ENCODE data around the gene PCDHGC3. TPM values are rescaled to one million over a fixed set of nuclear protein-coding genes. Genes with fewer than 3 reads are reported as not detected.

PCDHGC3 gene
- total and polyA plus RNA-seq, 3 donors from 2014 or later = 14.5 to 61.1 (median 29.4) TPM

- Histone ChIP-seq H3K9me3 (no peaks in the 10 kb centered on the region), H3K36me3 (ENCODE audit: low read depth, missing control alignments) (no peaks in the 10 kb centered on the region), H3K4me3 (peak overlapping the region; percentile 54 to 63), H3K27me3 (no peaks in the 10 kb centered on the region), H3K4me1 (peaks cover 9% of the 10 kb centered on the region), H3K27ac (peak overlapping the region; percentile 67 to 88)
- 2 to 6% methylated on average over 23 to 29 of the region's 29 CpGs for whole genome bisulfite sequencing, 2 donors
- intact Hi-C loops (cut with DNase I; ENCODE audit: low total_unique reads) = loop anchor here (5.0 kb wide), 1 partner anchor 36 kb away; the partner anchor contains the start of gene PCDHGC3
- peak; percentile 90 for DNase-seq
- TF ChIP-seq CTCF (IDR thresholded peaks at IDR 0.05) (no peak), POLR2A (IDR thresholded peaks at IDR 0.05) (no peak)
Measured at GRCh38 chr5:141513627-141514329, 38.0 kb downstream of the PCDHGC3 start.

DNA sequence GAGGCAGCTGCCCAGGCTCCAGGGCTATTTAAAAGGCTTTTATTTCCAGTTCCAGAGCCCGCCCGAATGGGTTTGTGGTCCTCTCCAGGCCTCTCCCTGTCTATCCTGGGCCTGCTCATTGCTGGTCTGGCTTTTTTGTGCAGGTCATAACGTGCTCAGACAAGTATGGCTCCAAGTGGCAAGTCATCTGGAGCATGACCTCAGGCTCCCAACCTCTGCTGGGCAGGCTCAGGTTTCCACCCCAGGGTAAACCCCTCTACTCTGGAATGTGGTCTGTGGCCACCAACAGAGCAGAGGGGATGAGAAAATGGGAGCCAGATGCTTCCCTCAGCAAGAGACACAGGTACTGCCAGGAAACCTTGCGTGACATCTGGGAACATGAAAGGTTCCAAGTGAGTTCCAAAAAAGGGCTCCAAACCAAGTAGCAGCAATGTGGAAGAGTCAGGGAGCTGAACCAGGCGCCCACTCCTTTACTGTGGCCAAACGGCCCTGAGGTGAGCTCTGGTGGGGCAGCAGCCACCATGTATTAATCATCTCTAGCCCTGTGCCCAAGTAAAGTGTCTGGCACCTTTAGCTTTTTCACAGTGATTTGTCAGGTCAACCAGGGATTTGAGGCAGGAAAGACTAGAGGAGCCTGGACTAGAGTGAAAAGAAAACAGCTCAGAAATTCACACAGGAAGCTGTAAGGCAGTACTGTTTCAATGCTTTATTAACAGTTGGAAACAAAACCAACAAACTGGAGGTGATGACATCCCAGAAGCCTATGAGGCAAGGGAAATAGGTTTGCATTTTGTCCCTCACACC lies 38.8 kb downstream of the PCDHGC3 start:
- Histone ChIP-seq H3K27me3 (no peaks in the 10 kb centered on the region), H3K36me3 (ENCODE audit: low read depth, missing control alignments) (no peaks in the 10 kb centered on the region), H3K4me3 (no peak overlapping the region), H3K9me3 (no peaks in the 10 kb centered on the region), H3K4me1 (peaks cover 9% of the 10 kb centered on the region), H3K27ac (peak overlapping the region; percentile 67 to 88)
- intact Hi-C loops (cut with DNase I; ENCODE audit: low total_unique reads) = loop anchor here (5.0 kb wide), 1 partner anchor 37 kb away; the partner anchor contains the start of gene PCDHGC3
- 44 to 56% methylated on average over 4 to 6 of the region's 6 CpGs for WGBS, 2 donors
- no peak for DNase-seq
- TF ChIP-seq CTCF (IDR thresholded peaks at IDR 0.05) (no peak), POLR2A (IDR thresholded peaks at IDR 0.05) (no peak)

DNA sequence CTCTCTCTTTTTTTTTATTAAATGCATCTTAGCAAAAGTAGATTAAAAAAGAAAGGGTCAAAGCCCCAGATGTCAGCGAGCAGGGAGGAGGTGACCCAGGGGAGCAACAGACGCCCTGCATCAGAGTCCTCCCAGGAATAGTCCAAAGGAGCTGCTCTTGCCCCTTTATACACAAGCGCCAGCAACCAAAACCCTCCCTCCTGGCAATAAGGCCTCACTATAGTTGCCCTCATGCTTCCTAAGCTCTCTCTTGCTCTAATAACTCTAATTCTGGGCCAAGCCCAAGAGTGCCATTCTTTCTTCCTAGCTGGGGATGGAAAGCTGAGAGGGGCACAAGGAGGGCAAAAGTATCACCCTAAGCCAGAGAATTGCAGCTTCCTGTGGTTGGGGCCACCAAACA lies 39.4 kb downstream of the PCDHGC3 start:
- DNase-seq = no peak
- no peak overlapping the region for H3K4me3 ChIP-seq
- TF ChIP-seq CTCF (IDR thresholded peaks at IDR 0.05) (no peak), POLR2A (IDR thresholded peaks at IDR 0.05) (no peak)
- H3K4me1 ChIP-seq = peaks cover 13% of the 10 kb centered on the region
- H3K27me3 ChIP-seq = no peaks in the 10 kb centered on the region
- H3K36me3 ChIP-seq (ENCODE audit: low read depth, missing control alignments) = no peaks in the 10 kb centered on the region
- 76 to 83% methylated on average over 3 of the region's 3 CpGs for WGBS, 2 donors
- intact Hi-C loops (cut with DNase I; ENCODE audit: low total_unique reads) = no loop called here
- H3K27ac ChIP-seq = peak overlapping the region in 1 of 2 donors; percentile 88
- H3K9me3 ChIP-seq = no peaks in the 10 kb centered on the region

DNA sequence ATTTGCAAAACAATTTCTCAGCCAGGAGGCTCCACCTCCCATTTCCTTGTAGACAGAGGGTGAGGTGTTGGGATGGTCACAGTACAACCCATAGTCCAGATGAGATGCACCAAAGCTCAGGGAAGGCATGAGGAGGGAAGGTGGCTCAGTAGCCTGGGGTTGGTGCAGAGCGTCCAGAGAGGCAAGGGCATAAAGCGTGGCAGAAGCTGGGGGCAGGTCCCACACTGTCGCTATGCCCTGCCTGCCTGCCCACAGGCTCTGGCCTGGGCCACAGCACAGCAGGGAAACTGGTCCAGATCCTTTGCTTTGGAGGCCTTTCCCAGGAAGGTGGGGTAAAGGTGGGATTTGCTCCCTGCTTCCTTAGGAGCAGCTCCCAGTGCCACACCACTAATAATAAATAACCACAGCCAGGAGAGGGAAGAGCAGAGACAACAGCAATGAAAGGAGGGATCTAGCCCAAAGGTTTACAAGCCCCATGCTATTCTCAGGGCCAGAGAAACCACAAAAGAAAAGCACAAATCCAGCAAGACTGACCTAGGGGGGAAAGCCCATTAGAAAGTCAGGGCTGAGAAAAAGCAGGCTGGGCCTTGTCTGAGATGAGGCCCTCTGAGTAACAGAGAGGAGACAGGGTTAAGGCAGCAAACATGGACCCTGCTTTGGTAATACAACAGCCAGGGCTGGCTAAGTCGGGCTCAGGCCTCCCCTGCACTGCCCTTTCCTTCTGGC lies 40.3 kb downstream of the PCDHGC3 start:
- WGBS, 2 donors = 75 to 92% methylated on average over 4 of the region's 4 CpGs

More for the DNA sequence above, 40.3 kb downstream of the PCDHGC3 start:
- H3K27me3 ChIP-seq = no peaks in the 10 kb centered on the region
- no peak overlapping the region for H3K4me3 ChIP-seq
- no peaks in the 10 kb centered on the region for H3K36me3 ChIP-seq (ENCODE audit: low read depth, missing control alignments)
- DNase-seq = no peak
- H3K27ac ChIP-seq = peak overlapping the region in 1 of 2 donors; percentile 28
- no peak for TF ChIP-seq CTCF (IDR thresholded peaks at IDR 0.05)
- no peak for TF ChIP-seq POLR2A (IDR thresholded peaks at IDR 0.05)
- peaks cover 21% of the 10 kb centered on the region for H3K4me1 ChIP-seq
- intact Hi-C loops (cut with DNase I; ENCODE audit: low total_unique reads) = no loop called here
- H3K9me3 ChIP-seq = no peaks in the 10 kb centered on the region

All from testis (tissue), 3 donors.